Measurements from ENCODE around the gene TRMO. TPM values are rescaled to one million over a fixed set of nuclear protein-coding genes. Genes with fewer than 3 reads are reported as not detected.

TRMO gene
- total RNA-seq, 1 donor from 2014 or later = 9.2 TPM

DNA sequence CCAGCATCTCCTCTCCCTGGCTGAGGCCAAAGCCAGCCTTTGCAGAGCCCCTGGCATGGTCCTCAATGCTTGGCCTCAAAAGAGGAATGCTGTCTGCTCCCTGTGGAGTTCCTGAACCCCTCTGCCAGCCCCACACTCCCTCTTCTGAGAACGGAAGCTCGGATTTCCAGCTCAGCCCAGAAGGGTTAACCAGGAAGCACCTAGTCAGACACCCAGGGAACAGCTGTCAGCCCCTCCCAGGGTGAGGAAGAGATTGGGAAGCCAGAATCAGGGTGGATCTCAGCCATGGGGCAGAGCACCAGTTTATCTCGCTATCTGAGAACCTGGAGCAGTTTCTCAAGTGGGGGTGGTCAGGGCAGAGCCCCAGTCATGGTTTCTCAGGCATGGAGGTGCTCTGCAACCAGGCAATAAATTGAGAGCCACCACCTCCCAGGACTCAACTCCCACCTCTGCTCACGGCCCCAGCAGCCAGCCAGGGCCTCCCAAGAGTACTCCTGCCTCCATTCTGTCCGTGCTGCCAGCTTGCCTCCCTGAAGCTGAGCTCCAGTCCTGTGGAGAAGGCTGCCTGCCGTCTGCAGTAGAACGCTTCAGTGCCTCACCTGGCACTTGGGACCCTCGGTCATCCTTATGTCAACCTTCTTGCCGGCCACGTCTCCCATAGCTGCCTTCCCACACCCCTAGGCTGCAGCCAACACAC, 61.7 kb downstream of the TRMO start:
- DNase-seq (ENCODE audit: low spot score) = no peak

DNA sequence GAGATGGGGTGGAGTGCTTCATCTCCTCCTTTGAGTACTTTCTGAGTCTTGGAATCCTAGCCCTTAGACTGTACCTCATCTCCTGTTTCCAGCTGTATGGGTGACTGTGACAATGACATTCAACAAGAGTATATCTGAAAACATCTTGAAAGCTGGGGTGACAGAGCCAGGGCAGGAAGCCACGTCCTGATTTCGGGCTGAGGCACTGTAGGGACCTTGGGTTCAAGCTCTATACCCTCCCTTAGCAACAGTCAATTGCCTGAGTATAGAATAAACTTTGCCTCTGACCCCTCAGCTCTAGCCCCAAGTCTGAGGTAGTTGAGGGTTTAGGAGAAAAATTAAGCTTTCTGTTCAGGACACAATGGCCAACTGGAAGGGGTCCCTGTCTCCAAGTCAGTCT, 63.0 kb downstream of the TRMO start:
- no peak for DNase-seq (ENCODE audit: low spot score)

DNA sequence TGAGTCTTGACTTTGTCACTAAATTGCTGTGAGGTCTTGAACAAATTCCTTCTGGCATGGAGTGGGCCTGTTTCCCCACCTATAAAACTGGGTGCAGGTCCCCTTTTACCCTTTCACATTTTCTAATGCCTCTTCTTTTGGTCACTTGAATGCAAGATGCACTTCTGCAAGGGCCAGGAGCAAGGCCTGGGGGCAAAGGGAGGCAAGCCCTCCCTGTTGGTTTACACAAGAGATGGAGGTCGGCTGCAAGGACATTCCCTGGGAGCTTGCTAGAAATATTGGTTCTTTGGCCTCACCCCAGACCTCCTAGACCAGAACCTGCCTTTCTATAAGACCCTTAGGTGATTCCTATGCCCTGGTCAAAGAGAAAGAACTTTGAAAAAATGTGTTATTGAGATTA, 63.5 kb downstream of the TRMO start:
- DNase-seq (ENCODE audit: low spot score) = no peak

DNA sequence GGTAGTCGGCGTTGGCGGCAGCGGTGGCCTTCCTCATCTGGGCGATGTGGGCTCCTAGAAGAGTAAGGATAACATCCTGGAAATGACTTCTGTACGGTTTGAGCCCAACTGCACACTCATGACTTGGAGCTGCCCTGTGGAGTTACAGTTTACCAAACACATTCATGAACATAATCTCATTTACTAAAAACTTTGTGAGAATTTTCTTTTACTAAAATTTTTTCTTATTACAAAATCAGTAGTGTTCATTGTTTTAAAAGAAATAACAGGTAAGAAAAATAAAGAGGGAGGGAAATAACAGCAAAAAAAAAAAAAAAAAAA, 63.9 kb downstream of the TRMO start:
- DNase-seq (ENCODE audit: low spot score) = no peak

DNA sequence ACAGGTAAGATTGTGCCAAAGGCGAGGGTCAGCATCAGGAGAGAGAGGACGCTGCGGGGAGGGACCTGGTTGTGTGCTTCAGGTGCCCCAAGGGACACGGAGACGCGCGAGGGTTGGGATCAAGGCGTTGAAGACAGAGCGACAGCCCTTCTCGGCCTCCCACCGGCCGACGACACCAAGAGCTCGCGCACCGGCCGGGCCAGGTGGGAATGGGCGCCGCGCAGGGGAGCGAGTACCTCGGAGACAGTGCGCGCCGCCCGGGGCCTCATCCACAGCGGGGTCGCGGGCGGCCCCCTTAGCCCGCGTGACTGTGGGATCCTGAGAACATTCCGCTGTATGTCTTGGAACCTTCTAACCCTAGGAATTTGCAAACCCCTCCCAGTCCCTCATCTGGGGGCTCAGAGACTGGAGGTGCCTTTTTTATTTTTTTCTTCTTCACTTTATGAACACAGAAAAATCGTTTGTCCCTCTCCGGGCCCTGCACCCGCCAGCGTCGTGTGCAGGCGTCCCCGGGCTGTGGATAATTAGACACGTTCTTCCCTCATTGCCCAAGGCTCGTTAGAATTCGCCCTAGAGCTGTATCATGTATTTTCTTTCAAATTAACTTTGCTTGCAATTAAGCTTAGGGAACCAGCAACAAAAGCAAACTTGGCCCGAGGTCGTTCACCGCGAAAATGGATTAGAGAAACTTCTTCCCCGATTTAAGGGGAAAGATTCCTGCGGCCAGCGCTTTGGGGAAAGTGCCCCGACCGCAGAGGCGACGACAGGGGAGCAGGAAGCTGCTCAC, 64.5 kb downstream of the TRMO start:
- no peak for DNase-seq (ENCODE audit: low spot score)

DNA sequence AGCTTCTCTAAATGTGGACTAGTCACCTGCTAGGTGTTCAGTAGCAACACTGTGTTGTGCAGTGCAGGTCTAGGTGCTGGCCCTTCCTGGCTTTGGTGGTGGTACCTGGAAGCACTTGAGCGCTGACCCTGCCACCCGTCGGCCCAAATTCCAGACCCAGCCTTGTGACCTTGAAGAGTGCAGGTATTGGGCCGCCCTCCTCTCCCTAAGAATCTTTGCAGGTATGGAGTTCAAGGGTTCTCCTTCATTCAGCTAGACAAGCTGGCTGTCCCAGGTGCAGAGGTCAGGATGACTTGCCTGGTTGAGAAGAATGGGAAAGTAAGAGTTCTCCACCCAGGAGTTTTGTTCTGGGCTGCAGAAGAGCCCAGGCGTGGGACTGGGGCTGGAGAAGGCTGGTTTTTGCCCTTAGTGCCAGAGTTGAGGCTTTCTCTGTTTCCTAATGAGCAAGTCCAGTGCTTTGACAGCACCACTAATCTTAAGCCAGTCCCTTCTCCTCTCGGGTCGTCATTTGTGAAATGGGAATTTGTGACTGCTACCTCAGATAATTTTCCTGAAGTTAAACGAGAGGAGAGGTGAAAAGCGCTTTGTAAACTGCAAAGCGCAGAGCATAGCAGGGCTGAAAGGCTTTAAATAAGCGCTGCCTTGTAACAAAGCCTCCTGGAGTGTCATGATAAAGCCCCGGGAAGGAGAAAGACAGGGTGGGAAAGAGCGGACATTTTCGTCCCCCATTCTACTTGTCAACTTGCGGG, 65.3 kb downstream of the TRMO start:
- DNase-seq (ENCODE audit: low spot score) = no peak

DNA sequence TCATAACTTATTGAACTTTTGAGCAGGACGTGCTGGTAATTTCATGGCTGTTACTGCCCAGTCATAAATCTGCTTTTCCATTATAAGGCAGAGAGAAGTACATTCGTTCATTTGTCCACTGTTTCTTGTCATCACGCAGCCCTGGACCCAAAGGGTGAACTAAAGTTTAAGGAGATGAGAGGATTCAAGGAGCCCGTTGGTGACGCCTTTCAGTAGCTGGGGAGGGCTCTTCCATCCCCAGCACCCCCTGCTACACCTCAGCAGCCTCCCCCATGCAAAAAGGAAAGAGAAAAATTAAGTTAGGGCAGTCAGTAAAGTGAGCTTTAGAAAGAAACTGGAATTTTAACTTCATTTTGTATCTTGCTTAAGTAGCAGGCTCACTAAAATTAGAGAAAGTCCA, 66.4 kb downstream of the TRMO start:
- no peak for DNase-seq (ENCODE audit: low spot score)

DNA sequence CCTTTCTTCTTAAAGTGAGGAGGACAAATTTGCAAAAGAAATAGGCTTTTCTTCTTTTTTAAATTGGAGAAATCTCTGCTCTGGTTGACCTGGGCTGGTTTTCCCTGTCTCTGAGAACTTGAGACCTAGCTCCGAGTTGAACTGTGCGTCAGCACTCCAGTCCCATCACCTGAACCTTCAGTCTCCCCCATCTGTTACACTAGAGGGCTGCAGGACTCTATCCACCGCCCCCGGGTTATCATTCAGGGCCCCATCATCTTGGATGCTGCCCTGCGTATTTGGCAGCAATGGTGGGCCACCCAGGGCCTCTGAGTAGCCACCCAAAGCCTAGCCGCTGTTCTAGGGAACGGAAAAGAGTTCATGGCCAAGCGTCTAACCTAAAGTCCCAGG, 66.8 kb downstream of the TRMO start:
- no peak for DNase-seq (ENCODE audit: low spot score)

DNA sequence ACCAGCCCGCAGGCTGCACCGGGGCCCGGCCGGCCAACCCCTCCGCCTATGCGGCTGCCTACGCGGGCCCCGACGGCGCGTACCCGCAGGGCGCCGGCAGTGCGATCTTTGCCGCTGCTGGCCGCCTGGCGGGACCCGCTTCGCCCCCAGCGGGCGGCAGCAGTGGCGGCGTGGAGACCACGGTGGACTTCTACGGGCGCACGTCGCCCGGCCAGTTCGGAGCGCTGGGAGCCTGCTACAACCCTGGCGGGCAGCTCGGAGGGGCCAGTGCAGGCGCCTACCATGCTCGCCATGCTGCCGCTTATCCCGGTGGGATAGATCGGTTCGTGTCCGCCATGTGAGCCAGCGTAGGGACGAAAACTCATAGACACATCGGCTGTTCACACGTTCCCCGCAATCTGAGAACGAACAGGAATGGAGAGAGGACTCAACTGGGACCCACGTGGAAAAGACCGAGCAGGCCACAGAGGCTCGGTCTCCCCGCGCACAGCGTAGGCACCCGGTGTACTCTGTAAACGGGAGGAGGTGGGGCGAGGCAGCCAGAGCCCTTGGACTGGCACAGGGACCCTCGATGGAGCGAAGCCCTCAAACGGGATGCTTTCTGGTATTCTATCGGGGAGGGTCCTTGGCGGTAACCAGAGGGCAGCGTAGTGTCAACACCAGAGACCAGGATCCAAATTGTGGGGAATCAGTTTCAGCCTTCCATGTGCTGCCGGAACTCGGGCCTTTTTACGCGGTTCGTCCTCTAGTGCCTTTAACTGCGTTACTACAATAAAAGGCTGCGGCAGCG, 67.4 kb downstream of the TRMO start:
- DNase-seq (ENCODE audit: low spot score) = no peak

Other genes starting within 250 kb of the TRMO start
- gene XPA, start 225.2 kb downstream of the TRMO start, total RNA-seq = 16.7 TPM
- not detected for gene FOXE1, start 69.3 kb downstream of the TRMO start, total RNA-seq
- gene HEMGN, start 15.7 kb upstream of the TRMO start, total RNA-seq = not detected
- gene ANP32B, start 60.8 kb upstream of the TRMO start, total RNA-seq = 103 TPM
- gene NANS, start 134.2 kb upstream of the TRMO start, total RNA-seq = 48.6 TPM
- 13.8 TPM for gene TRIM14, start 196.7 kb upstream of the TRMO start, total RNA-seq

Data from mesenteric fat pad (tissue), 1 donor.